CD4-positive, CD25-positive, alpha-beta regulatory T cell (primary cell): ENCODE results near the gene PPL. TPM values are rescaled to one million over a fixed set of nuclear protein-coding genes. Genes with fewer than 3 reads are reported as not detected.

Experiments used
- ATAC-seq, 2 donors: fragments of 150-1000 bp; cut with Tn5 transposase; one replicate each; pipeline ENCODE4 v1.10.0; 2021; ENCODE audit warnings: low read depth in 2 of 2, moderate number of reproducible peaks in 2 of 2, moderate library complexity in 1 of 2
- DNase-seq, 3 donors: peaks; one replicate each; pipeline versions ENCODE4 v3.0.0 to v3.0.0-alpha.2; 2012 to 2022; ENCODE audit warnings: mixed read lengths in 1 of 3
- H3K27ac ChIP-seq: one replicate; pipeline ENCODE4 v1.7.0; 2013; ENCODE audit warnings: mild to moderate bottlenecking, low read length; ENCODE audit not compliant: insufficient read depth, poor library complexity, severe bottlenecking
- H3K27me3 ChIP-seq: one replicate; pipeline ENCODE4 v1.7.0; 2013; ENCODE audit warnings: low read length; ENCODE audit not compliant: control insufficient read depth, insufficient read depth
- H3K36me3 ChIP-seq: one replicate; pipeline ENCODE4 v1.7.0; 2013; ENCODE audit warnings: mild to moderate bottlenecking, low read length, moderate library complexity; ENCODE audit not compliant: control insufficient read depth, insufficient read depth
- H3K4me1 ChIP-seq: 2 replicates; pipeline ENCODE4 v1.7.0; 2013; ENCODE audit warnings: mild to moderate bottlenecking, low read length; ENCODE audit not compliant: insufficient read depth, control insufficient read depth, poor library complexity, severe bottlenecking
- H3K4me3 ChIP-seq: one replicate; pipeline ENCODE4 v1.7.0; 2013; ENCODE audit warnings: low read depth, mild to moderate bottlenecking, low read length, moderate library complexity
- H3K9me3 ChIP-seq, 2 experiments: 1 replicate in 1 of 2; 2 replicates in 1 of 2; pipeline ENCODE4 v1.7.0; 2013; ENCODE audit warnings: low read length in 2 of 2, mild to moderate bottlenecking in 1 of 2, moderate library complexity in 1 of 2; ENCODE audit not compliant: control insufficient read depth in 2 of 2
- H3K27ac Mint-ChIP-seq, 3 donors: one replicate each; pipeline ENCODE4 v1.8.0; 2020 to 2022; ENCODE audit warnings: mild to moderate bottlenecking in 3 of 3, mixed read lengths in 3 of 3, moderate library complexity in 2 of 3
- H3K27me3 Mint-ChIP-seq: one replicate; pipeline ENCODE4 v1.8.0; 2022; ENCODE audit warnings: mild to moderate bottlenecking, mixed read lengths
- H3K36me3 Mint-ChIP-seq: one replicate; pipeline ENCODE4 v1.8.0; 2020; ENCODE audit warnings: mixed read lengths
- H3K4me1 Mint-ChIP-seq, 4 donors: one replicate each; pipeline ENCODE4 v1.8.0; 2020 to 2022; ENCODE audit warnings: mixed read lengths in 4 of 4, mild to moderate bottlenecking in 1 of 4
- H3K4me3 Mint-ChIP-seq, 4 donors: one replicate each; pipeline ENCODE4 v1.8.0; 2020 to 2022; ENCODE audit warnings: mild to moderate bottlenecking in 4 of 4, mixed read lengths in 4 of 4, moderate library complexity in 3 of 4
- H3K9me3 Mint-ChIP-seq, 7 donors: one replicate each; pipeline ENCODE4 v1.8.0; 2020 to 2022; ENCODE audit warnings: mixed read lengths in 7 of 7, mild to moderate bottlenecking in 3 of 7, moderate library complexity in 2 of 7
- polyA plus RNA-seq, 4 donors: library from polyadenylated mRNA; unstranded; fragments of 300-500 nt; fragmentation: Illumina TruSeq; gene quantifications; one replicate each; pipeline ENCODE4 v1.2.3, GENCODE V29; 2021
- total RNA-seq: library from RNA; stranded (reverse); gene quantifications from one replicate; pipeline ENCODE4 v1.2.3, GENCODE V29; 2022

Gene PPL
- total and polyA plus RNA-seq, 5 donors from 2014 or later: 0.11 to 0.19 (median 0.14) TPM; not detected in 2

DNA sequence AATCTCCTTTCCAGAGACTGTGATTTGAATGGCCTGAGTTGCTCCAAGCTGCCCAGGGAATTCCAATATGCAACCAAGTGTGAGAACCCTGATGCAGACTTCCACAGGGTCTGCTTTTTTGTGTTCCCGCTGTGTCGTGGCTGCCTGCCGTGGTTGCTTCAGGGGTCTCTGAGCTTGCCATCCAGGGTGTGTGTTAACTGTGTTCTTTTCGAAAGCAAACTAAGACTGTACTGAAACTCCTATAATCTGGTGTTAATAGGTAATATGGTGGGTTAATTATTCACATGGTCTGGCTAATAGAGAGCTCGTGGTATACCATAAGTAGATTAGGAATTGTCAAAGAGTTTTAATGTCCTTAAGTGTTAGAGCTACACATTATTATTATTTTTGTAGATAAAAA lies 68.9 kb downstream of the PPL start:
- Histone ChIP-seq H3K4me1 (no peaks in the 10 kb centered on the region), H3K4me3 (no peak overlapping the region), H3K36me3 (peaks cover 47% of the 10 kb centered on the region), H3K9me3 (no peaks in the 10 kb centered on the region), H3K27ac (no peak overlapping the region), H3K27me3 (no peaks in the 10 kb centered on the region)
- H3K4me1 Mint-ChIP-seq: peaks cover 0 to 36% (median 15%) of the 10 kb centered on the region in 4 donors
- H3K4me3 Mint-ChIP-seq: no peak overlapping the region
- no peaks in the 10 kb centered on the region for H3K27me3 Mint-ChIP-seq
- peaks cover 39% of the 10 kb centered on the region for H3K36me3 Mint-ChIP-seq
- ATAC-seq (no peak), DNase-seq (no peak)
- H3K9me3 Mint-ChIP-seq: no peaks in the 10 kb centered on the region
- no peak overlapping the region for H3K27ac Mint-ChIP-seq

- ATAC-seq (no peak), DNase-seq (no peak)
- H3K36me3 ChIP-seq: peaks cover 54% of the 10 kb centered on the region
Measured at GRCh38 chr16:4866586-4866985, 70.4 kb downstream of the PPL start.

DNA sequence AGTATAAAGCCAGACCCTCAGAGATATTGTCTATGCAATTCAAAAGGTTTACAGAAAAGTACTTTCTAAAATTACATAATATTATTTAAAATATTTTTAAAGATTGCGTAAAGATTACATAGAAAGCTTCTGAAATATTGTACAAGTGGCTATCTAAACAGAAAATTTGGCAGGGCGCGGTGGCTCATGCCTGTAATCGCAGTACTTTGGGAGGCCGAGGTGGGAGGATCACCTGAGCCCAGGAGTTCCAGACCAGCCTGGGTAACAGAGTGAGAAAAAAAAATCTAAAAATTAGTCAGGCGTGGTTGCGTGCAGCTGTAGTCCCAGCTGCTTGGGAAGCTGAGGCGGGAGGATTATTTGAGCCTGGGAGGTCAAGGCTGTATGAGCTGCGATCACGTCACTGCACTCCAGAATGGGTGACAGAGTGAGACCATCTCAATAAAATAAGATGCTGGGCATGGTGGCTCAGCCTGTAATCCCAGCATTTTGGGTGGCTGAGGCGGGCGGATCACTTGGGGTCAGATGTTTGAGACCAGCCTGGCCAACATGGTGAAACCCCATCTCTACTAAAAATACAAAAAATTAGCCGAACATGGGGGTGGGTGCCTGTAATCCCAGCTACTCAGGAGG lies 71.6 kb downstream of the PPL start:
- no peaks in the 10 kb centered on the region for H3K27me3 ChIP-seq
- Mint-ChIP-seq H3K4me3 (no peak overlapping the region), H3K27me3 (no peaks in the 10 kb centered on the region), H3K9me3 (no peaks in the 10 kb centered on the region), H3K4me1 (peaks cover under 1 to 43% (median 18%) of the 10 kb centered on the region in 4 donors), H3K36me3 (peaks cover 33% of the 10 kb centered on the region), H3K27ac (peak overlapping the region in 1 of 3 donors; percentile 88)
- no peaks in the 10 kb centered on the region for H3K9me3 ChIP-seq
- no peak overlapping the region for H3K27ac ChIP-seq
- H3K36me3 ChIP-seq: peaks cover 54% of the 10 kb centered on the region
- no peak for ATAC-seq
- no peak for DNase-seq
- H3K4me3 ChIP-seq: no peak overlapping the region
- H3K4me1 ChIP-seq: no peaks in the 10 kb centered on the region

More at GRCh38 chr16:4866586-4866985, 70.4 kb downstream of the PPL start:
- Mint-ChIP-seq H3K27me3 (no peaks in the 10 kb centered on the region), H3K27ac (peak overlapping the region in 2 of 3 donors; percentile 84 to 92), H3K36me3 (peaks cover 33% of the 10 kb centered on the region), H3K4me3 (no peak overlapping the region), H3K9me3 (no peaks in the 10 kb centered on the region), H3K4me1 (peaks cover 0 to 43% (median 15%) of the 10 kb centered on the region in 4 donors)
- Histone ChIP-seq H3K4me3 (no peak overlapping the region), H3K27me3 (no peaks in the 10 kb centered on the region), H3K27ac (no peak overlapping the region), H3K4me1 (no peaks in the 10 kb centered on the region), H3K9me3 (no peaks in the 10 kb centered on the region)

DNA sequence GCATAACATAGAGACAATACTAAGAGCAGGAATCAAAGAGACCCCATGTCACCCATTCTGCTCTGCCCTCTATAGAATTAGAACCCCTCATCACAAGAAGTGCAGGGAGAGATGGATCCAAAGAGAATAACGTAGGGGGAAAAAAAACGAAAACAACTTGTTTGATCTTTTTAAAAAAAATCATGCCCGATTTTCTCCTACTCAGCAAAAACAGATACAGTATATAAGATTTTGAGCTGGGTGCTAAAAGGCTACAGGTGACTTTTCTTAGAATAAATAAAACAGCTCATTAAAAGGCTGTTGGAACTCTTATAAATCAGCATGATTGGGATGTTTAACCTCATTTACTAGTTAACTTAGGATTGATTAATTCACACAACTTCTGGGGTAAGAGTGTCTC lies 72.2 kb downstream of the PPL start:
- Mint-ChIP-seq H3K27me3 (no peaks in the 10 kb centered on the region), H3K4me1 (peaks cover 4 to 43% (median 18%) of the 10 kb centered on the region in 4 donors), H3K36me3 (peaks cover 32% of the 10 kb centered on the region), H3K27ac (peak overlapping the region in 2 of 3 donors; percentile 65 to 88), H3K9me3 (no peaks in the 10 kb centered on the region), H3K4me3 (no peak overlapping the region)
- no peak overlapping the region for H3K4me3 ChIP-seq
- DNase-seq: no peak
- no peaks in the 10 kb centered on the region for H3K9me3 ChIP-seq
- peaks cover 54% of the 10 kb centered on the region for H3K36me3 ChIP-seq
- ATAC-seq: no peak
- no peaks in the 10 kb centered on the region for H3K4me1 ChIP-seq
- no peak overlapping the region for H3K27ac ChIP-seq
- no peaks in the 10 kb centered on the region for H3K27me3 ChIP-seq

- Histone ChIP-seq H3K9me3 (no peaks in the 10 kb centered on the region), H3K4me1 (no peaks in the 10 kb centered on the region), H3K27ac (no peak overlapping the region), H3K4me3 (no peak overlapping the region), H3K36me3 (peaks cover 53% of the 10 kb centered on the region), H3K27me3 (no peaks in the 10 kb centered on the region)
- peak overlapping the region in 2 of 3 donors; percentile 46 to 54 for H3K27ac Mint-ChIP-seq
- no peaks in the 10 kb centered on the region for H3K9me3 Mint-ChIP-seq
- ATAC-seq: no peak
- H3K36me3 Mint-ChIP-seq: peaks cover 48% of the 10 kb centered on the region
- no peak overlapping the region for H3K4me3 Mint-ChIP-seq
- H3K27me3 Mint-ChIP-seq: no peaks in the 10 kb centered on the region
- H3K4me1 Mint-ChIP-seq: peaks cover 4 to 37% (median 16%) of the 10 kb centered on the region in 4 donors
- no peak for DNase-seq
Measured at GRCh38 chr16:4862639-4863038, 74.3 kb downstream of the PPL start.

DNA sequence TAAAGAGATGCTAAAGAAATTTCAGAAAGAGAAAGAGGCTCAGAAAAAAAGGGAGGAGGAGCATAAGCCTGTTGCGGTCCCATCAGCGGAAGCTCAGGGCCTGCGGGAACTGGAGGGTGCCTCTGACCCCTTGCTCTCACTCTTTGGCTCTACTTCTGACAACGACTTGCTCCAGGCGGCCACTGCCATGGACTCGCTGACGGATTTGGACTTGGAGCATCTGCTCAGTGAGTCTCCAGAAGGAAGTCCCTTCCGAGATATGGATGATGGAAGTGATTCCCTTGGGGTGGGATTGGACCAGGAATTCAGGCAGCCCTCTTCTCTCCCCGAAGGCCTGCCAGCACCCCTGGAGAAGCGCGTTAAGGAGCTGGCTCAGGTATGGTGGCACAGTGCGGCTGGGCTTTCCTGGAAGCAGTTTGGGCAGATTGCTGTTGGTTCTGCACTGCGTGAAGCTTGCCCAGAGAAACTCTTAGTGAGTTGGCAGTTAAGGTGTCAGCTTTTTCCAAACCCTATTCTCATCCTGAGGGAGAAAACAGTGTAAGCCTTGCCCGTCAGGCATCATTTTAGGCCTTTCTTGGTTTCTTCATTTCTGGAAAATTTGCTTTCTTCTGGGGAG lies 76.1 kb downstream of the PPL start:
- no peak overlapping the region for H3K27ac ChIP-seq
- H3K4me3 ChIP-seq: no peak overlapping the region
- peaks cover 60% of the 10 kb centered on the region for H3K36me3 ChIP-seq
- ATAC-seq (no peak), DNase-seq (no peak)
- peaks cover 43% of the 10 kb centered on the region for H3K36me3 Mint-ChIP-seq
- no peaks in the 10 kb centered on the region for H3K27me3 ChIP-seq
- no peaks in the 10 kb centered on the region for H3K9me3 ChIP-seq
- H3K4me1 Mint-ChIP-seq: peaks cover 4 to 28% (median 11%) of the 10 kb centered on the region in 4 donors
- H3K9me3 Mint-ChIP-seq: no peaks in the 10 kb centered on the region
- H3K27ac Mint-ChIP-seq: peak overlapping the region in 1 of 3 donors; percentile 17
- H3K4me3 Mint-ChIP-seq: no peak overlapping the region
- no peaks in the 10 kb centered on the region for H3K4me1 ChIP-seq
- H3K27me3 Mint-ChIP-seq: no peaks in the 10 kb centered on the region

DNA sequence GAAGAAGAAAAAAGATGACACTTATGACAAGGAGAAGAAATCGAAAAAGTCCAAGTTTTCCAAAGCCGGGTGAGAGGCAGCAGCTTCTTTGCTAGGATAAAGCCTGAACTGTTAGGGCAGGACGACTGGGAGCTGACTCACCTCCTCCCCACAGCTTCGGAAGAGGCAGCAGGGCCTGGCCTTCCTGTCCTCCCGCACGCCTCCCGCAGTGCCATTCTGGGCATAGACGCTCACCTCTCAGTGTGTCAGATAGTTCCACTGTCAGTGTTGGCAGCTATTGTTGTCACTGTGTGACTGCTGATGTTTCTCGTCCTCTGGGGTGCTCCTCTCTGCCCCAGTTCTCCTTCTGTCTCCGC lies 77.1 kb downstream of the PPL start:
- no peak overlapping the region for H3K4me3 ChIP-seq
- peak overlapping the region in 2 of 3 donors; percentile 70 to 76 for H3K27ac Mint-ChIP-seq
- peaks cover 43% of the 10 kb centered on the region for H3K36me3 Mint-ChIP-seq
- H3K9me3 Mint-ChIP-seq: no peaks in the 10 kb centered on the region
- DNase-seq (no peak), ATAC-seq (no peak)
- H3K4me3 Mint-ChIP-seq: no peak overlapping the region
- no peaks in the 10 kb centered on the region for H3K9me3 ChIP-seq
- H3K27me3 Mint-ChIP-seq: no peaks in the 10 kb centered on the region
- no peaks in the 10 kb centered on the region for H3K4me1 ChIP-seq
- peaks cover 4 to 26% (median 11%) of the 10 kb centered on the region in 4 donors for H3K4me1 Mint-ChIP-seq
- H3K27me3 ChIP-seq: no peaks in the 10 kb centered on the region
- H3K27ac ChIP-seq: no peak overlapping the region
- H3K36me3 ChIP-seq: peaks cover 69% of the 10 kb centered on the region
